Left lung (tissue), 10 donors: ENCODE data around the gene FKRP. TPM values are rescaled to one million over a fixed set of nuclear protein-coding genes. Genes with fewer than 3 reads are reported as not detected.

Source experiments
- ATAC-seq: fragments of 200-7000 bp; cut with Tn5 transposase; one replicate; pipeline ENCODE4 v1.9.1; 2020; ENCODE audit warnings: moderate library complexity
- DNase-seq, 4 donors: peaks; one replicate each; pipeline ENCODE4 v3.0.0-alpha.2; 2013 to 2020
- H3K27ac ChIP-seq, 2 donors: fragments of 200-600 bp; sonication (generic) in 1 of 2; one replicate each; pipeline versions ENCODE4 v1.5.0 to v1.8.0; 2020 to 2021
- H3K27me3 ChIP-seq, 2 donors: fragments of 200-600 bp; sonication (generic) in 1 of 2; one replicate each; pipeline versions ENCODE4 v1.5.0 to v1.8.0; 2020 to 2021
- H3K36me3 ChIP-seq, 2 donors: fragments of 200-600 bp; sonication (generic) in 1 of 2; one replicate each; pipeline versions ENCODE4 v1.5.0 to v1.8.0; 2020 to 2021
- H3K4me1 ChIP-seq, 2 donors: fragments of 200-600 bp; one replicate each; pipeline ENCODE4 v1.8.0; 2021
- H3K4me3 ChIP-seq, 2 donors: fragments of 200-600 bp; sonication (generic) in 1 of 2; one replicate each; pipeline versions ENCODE4 v1.5.0 to v1.8.0; 2020 to 2021; ENCODE audit warnings: mild to moderate bottlenecking in 1 of 2
- H3K9me3 ChIP-seq, 2 donors: fragments of 200-600 bp; sonication (generic) in 1 of 2; one replicate each; pipeline versions ENCODE4 v1.5.0 to v1.8.0; 2020 to 2021
- intact Hi-C, 2 donors: fragments of 100-400 bp; cut with DNase I; formaldehyde crosslinking; loops; one replicate each; pipeline versions ENCODE4 v1.11.2 to v1.14.2; 2022
- polyA plus RNA-seq, 6 donors: library from polyadenylated mRNA; unstranded; fragments of 120-200 nt; gene quantifications; one replicate each; pipeline ENCODE4 v1.2.1, GENCODE V29; 2013; ENCODE audit not compliant: insufficient read length in 6 of 6
- total RNA-seq, 2 donors: library from RNA; stranded (reverse); fragmentation: NEBNext Ultra II Directional; extraction: Animal tissue kit (Norgen Biotek cat#: 25700); gene quantifications; one replicate each; pipeline ENCODE4 v1.2.1, GENCODE V29; 2021
- TF ChIP-seq, protein P1 (sequence below), 2 donors: fragments of 200-600 bp; sonication (generic) in 1 of 2; IDR thresholded peaks; one replicate each; pipeline versions ENCODE4 v1.5.0 to v1.8.0; 2021; ENCODE audit warnings: antibody characterized with exemption in 2 of 2
- donor health status: DM: no; HTN: yes; CAD: no.
- donor health status: DM: no; HTN: no; CAD: no.

The FKRP gene
- total and polyA plus RNA-seq, 8 donors: 18.8 to 29.6 (median 23.2) TPM

DNA sequence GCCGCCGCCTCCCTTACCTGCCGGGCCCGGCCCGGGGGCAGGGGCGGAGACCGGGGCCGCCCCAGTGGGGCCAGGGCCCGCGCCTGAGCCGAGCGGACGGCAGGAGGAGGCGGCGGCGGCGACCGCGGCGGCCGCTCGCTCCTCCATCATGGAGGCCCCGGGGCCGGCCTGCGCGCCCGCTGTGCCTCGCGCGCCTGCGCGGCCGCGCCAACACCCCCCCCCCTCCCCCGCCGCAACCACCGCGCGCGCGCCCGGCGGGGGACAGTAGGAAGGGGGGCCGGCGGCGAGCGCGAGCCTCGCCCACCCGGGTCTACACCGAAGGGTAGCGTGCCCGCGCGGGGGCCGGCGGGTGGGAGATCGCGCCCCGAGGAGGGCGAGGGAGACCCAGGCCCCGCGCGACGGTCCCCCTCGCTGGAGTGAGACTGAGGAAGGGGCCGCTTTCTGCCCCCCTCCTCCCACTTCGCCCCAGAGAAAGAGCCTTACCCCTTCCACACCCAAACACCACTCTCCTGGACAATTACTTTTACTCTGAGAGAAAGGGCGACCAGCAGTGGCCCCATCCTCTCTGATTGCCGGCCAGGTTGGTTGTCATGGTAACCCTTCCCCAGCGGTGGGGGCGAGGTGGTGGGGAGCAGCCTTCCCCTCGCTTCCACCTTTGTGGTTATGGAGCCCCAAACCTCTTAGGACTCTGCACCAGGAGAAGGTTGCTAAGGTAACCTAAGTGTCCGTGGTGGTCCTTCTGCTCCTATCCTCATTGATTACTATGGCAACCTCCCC, 612 bp downstream of the FKRP start, which contains the start of gene STRN4:
TSS of gene STRN4 (minus strand) at position 170 of the 777 bp plus-strand sequence. CDS start at position 150, 20 bp downstream.
- Histone ChIP-seq H3K27me3 (no peaks in the 10 kb centered on the region), H3K4me3 (peak within 1 kb of the TSS; percentile 86 to 98), H3K4me1 (peaks cover 5 to 57% of the 10 kb centered on the region in 2 donors), H3K27ac (peak within 1 kb of the TSS; percentile 81 to 85), H3K9me3 (no peaks in the 10 kb centered on the region), H3K36me3 (peaks cover 0 to 10% of the 10 kb centered on the region in 2 donors)
- ATAC-seq (peak; percentile 81), DNase-seq (peak in 3 of 4 donors; percentile 58 to 91 (median 68))
- intact Hi-C loops: no loop called here
- TF ChIP-seq, protein P1, sequence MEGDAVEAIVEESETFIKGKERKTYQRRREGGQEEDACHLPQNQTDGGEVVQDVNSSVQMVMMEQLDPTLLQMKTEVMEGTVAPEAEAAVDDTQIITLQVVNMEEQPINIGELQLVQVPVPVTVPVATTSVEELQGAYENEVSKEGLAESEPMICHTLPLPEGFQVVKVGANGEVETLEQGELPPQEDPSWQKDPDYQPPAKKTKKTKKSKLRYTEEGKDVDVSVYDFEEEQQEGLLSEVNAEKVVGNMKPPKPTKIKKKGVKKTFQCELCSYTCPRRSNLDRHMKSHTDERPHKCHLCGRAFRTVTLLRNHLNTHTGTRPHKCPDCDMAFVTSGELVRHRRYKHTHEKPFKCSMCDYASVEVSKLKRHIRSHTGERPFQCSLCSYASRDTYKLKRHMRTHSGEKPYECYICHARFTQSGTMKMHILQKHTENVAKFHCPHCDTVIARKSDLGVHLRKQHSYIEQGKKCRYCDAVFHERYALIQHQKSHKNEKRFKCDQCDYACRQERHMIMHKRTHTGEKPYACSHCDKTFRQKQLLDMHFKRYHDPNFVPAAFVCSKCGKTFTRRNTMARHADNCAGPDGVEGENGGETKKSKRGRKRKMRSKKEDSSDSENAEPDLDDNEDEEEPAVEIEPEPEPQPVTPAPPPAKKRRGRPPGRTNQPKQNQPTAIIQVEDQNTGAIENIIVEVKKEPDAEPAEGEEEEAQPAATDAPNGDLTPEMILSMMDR (IDR thresholded peaks at IDR 0.05): no peak

DNA sequence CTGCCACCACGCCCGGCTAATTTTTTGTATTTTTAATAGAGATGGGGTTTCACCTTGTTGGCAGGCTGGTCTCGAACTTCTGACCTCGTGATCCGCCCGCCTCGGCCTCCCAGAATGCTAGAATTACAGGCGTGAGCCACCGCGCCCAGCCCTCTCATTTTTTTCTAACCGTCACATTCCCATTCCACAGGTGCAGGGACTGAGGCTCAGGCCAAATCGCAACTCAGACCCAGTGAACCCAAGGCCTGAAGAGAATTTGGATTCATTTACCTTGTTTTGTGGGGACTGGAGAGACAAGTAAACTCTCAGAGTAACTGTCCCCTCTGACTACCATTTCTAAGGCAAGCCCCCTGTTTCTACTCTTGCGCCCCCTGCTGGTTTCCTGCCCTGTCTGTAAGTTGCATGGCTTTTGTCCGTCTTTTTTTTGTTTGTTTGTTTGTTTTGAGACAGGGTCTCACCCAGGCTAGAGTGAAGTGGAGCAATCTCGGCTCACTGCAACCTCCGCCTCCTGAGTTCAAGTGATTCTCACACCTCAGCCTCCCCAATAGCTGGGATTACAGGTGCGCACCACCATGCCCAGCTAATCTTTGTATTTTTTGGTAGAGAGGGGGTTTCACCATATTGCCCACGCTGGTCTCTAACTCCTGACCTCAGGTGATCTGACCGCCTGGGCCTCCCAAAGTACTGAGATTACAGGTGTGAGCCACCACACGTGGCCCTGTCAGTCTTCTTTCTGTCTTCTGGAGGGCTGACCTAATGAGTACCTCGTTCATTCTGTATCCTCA, 2.7 kb downstream of the FKRP start:
- peak; percentile 13 for ATAC-seq
- Histone ChIP-seq H3K9me3 (no peaks in the 10 kb centered on the region), H3K27ac (no peak overlapping the region), H3K36me3 (no peaks in the 10 kb centered on the region), H3K4me1 (peaks cover 5 to 37% of the 10 kb centered on the region in 2 donors), H3K27me3 (no peaks in the 10 kb centered on the region), H3K4me3 (no peak overlapping the region)
- intact Hi-C loops: no loop called here
- TF ChIP-seq, protein P1 (IDR thresholded peaks at IDR 0.05): peak; percentile 63 to 81
- peak in 2 of 4 donors; percentile 46 to 84 for DNase-seq

DNA sequence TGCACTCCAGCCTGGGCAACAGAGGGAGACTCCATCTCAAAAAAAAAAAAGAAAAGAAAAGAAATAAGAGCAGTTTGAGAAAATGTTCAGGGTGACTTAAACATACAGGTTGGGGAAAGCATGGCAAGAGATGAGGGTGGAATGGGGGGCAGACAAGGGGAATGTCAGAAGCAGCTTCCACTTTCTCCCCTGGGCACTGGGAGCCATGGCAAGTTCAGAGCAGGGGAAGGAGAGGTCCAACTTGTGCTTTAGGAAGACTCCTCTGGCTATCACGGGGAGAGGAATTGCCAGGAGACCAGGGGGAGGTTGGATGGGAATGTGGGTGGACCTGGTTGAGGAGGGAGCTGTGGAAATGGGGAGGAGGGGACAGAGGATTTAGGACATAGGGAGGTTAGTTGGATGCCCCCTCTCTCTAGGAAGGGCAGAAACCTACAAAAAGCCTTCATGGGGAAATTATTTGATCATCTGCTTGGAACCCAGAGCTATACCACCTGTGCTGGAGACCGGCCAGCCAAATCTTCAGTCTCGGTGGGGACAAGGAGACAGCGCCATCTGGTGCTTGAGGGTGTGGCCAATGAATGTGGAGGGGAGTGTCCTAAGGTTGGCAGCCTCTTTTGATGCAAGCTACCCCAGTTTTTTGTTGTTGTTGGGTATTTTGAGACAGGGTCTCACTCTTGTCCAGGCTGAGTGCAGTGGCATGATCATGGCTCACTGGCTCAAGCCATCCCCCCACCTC, 7.7 kb downstream of the FKRP start:
- no peaks in the 10 kb centered on the region for H3K27me3 ChIP-seq
- ATAC-seq: peak; percentile 52
- peak in 2 of 4 donors; percentile 50 to 76 for DNase-seq
- H3K9me3 ChIP-seq: no peaks in the 10 kb centered on the region
- TF ChIP-seq, protein P1 (IDR thresholded peaks at IDR 0.05): peak; percentile 16 to 38
- peaks cover 0 to 23% of the 10 kb centered on the region in 2 donors for H3K36me3 ChIP-seq
- no peak overlapping the region for H3K27ac ChIP-seq
- H3K4me3 ChIP-seq: no peak overlapping the region
- peaks cover 8 to 25% of the 10 kb centered on the region in 2 donors for H3K4me1 ChIP-seq
- intact Hi-C loops: loop anchor here in 1 of 2 donors (10.0 kb wide), 1 partner anchor 91 kb away; no protein-coding TSS in a partner anchor

DNA sequence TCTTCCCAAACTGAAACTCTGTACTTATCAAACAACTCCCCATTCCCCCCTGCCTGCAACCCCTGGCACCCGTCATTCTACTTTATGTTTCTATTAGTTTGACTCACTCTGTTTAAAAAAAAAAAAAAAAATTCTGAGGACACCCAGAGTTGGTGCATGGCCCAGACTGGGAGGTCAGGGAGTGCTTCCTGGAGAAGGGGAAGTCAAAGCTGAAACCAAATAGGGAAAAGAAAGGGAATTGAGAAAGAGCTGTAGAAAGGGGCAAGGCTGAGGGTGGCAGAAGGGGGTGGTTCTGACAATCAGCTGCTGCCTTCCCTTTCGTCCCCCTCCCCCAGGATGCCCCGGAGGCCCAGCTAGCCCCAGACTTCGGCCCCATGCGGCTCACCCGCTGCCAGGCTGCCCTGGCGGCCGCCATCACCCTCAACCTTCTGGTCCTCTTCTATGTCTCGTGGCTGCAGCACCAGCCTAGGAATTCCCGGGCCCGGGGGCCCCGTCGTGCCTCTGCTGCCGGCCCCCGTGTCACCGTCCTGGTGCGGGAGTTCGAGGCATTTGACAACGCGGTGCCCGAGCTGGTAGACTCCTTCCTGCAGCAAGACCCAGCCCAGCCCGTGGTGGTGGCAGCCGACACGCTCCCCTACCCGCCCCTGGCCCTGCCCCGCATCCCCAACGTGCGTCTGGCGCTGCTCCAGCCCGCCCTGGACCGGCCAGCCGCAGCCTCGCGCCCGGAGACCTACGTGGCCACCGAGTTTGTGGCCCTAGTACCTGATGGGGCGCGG, 9.4 kb downstream of the FKRP start:
- no peaks in the 10 kb centered on the region for H3K27me3 ChIP-seq
- intact Hi-C loops: loop anchor here (5.0 to 10.0 kb wide), 3 partner anchors 87 to 232 kb away; no protein-coding TSS in a partner anchor
- H3K9me3 ChIP-seq: no peaks in the 10 kb centered on the region
- DNase-seq (peak in 1 of 4 donors; percentile 81), ATAC-seq (peak; percentile 34)
- H3K4me1 ChIP-seq: peaks cover 8 to 31% of the 10 kb centered on the region in 2 donors
- no peak overlapping the region for H3K4me3 ChIP-seq
- TF ChIP-seq, protein P1 (IDR thresholded peaks at IDR 0.05): no peak
- peaks cover 0 to 23% of the 10 kb centered on the region in 2 donors for H3K36me3 ChIP-seq
- H3K27ac ChIP-seq: peak overlapping the region in 1 of 2 donors; percentile 33
